WERI-Rb-1 (cell line): ENCODE measurements around the gene FLVCR2.

ENCODE experiments used
- DNase-seq: peaks from one replicate; pipeline ENCODE4 v3.0.0-alpha.2; 2020
- H3K27ac ChIP-seq: fragments of 250-450 bp; sonication (Bioruptor Pico); 2 replicates; pipeline ENCODE4 v1.5.1; 2020; ENCODE audit warnings: mild to moderate bottlenecking, moderate library complexity
- H3K27me3 ChIP-seq: fragments of 250-450 bp; sonication (Bioruptor Pico); 2 replicates; pipeline ENCODE4 v1.5.1; 2021; ENCODE audit warnings: mild to moderate bottlenecking, low read depth, moderate library complexity; ENCODE audit not compliant: insufficient read depth, severe bottlenecking
- H3K36me3 ChIP-seq: fragments of 250-450 bp; sonication (Bioruptor Pico); 2 replicates; pipeline ENCODE4 v1.5.1; 2020; ENCODE audit warnings: mild to moderate bottlenecking, moderate library complexity
- H3K4me3 ChIP-seq: 2 replicates; pipeline ENCODE4 v1.5.1; 2011; ENCODE audit warnings: low read depth, mild to moderate bottlenecking, control low read depth, low read length
- H3K9me3 ChIP-seq: fragments of 250-450 bp; sonication (Bioruptor Pico); 2 replicates; pipeline ENCODE4 v1.5.1; 2021; ENCODE audit warnings: mild to moderate bottlenecking, moderate library complexity; ENCODE audit not compliant: severe bottlenecking
- TF ChIP-seq, protein P1 (sequence below): IDR thresholded peaks from 2 replicates; pipeline ENCODE4 v1.5.1; 2011; ENCODE audit warnings: low read depth, mild to moderate bottlenecking, control low read depth, inconsistent platforms, low read length

Gene FLVCR2

DNA sequence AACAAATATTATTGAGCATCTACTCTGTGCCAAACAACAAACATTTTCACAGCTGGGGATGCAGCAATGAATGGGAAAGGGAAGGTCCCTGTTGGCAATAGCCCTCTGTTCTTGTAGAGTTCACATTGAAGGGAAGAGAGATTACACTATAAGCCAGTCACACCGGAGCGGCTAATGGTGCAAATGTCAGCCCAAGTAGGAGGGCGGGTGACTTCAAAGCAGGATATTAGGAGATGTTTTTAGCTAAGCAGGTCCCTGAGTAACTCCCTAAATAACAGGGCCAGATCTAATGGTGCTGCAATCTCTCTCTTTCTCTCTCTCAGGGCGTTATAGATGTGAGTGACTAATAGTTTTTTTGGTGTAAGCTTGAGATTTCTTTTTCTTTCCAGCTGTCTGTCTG is 30.7 kb downstream of the FLVCR2 start:
- DNase-seq = no peak
- H3K27me3 ChIP-seq = no peaks in the 10 kb centered on the region
- H3K27ac ChIP-seq = no peak overlapping the region
- no peaks in the 10 kb centered on the region for H3K36me3 ChIP-seq
- no peak overlapping the region for H3K4me3 ChIP-seq
- peaks cover 6% of the 10 kb centered on the region for H3K9me3 ChIP-seq
- TF ChIP-seq, protein P1, sequence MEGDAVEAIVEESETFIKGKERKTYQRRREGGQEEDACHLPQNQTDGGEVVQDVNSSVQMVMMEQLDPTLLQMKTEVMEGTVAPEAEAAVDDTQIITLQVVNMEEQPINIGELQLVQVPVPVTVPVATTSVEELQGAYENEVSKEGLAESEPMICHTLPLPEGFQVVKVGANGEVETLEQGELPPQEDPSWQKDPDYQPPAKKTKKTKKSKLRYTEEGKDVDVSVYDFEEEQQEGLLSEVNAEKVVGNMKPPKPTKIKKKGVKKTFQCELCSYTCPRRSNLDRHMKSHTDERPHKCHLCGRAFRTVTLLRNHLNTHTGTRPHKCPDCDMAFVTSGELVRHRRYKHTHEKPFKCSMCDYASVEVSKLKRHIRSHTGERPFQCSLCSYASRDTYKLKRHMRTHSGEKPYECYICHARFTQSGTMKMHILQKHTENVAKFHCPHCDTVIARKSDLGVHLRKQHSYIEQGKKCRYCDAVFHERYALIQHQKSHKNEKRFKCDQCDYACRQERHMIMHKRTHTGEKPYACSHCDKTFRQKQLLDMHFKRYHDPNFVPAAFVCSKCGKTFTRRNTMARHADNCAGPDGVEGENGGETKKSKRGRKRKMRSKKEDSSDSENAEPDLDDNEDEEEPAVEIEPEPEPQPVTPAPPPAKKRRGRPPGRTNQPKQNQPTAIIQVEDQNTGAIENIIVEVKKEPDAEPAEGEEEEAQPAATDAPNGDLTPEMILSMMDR = no peak

GRCh38 chr14:75609606-75610475 is 31.4 kb downstream of the FLVCR2 start:
- H3K27me3 ChIP-seq = no peaks in the 10 kb centered on the region
- H3K4me3 ChIP-seq = no peak overlapping the region
- H3K36me3 ChIP-seq = no peaks in the 10 kb centered on the region
- TF ChIP-seq, protein P1 = no peak
- no peak overlapping the region for H3K27ac ChIP-seq
- DNase-seq = no peak
- H3K9me3 ChIP-seq = peaks cover 6% of the 10 kb centered on the region

DNA sequence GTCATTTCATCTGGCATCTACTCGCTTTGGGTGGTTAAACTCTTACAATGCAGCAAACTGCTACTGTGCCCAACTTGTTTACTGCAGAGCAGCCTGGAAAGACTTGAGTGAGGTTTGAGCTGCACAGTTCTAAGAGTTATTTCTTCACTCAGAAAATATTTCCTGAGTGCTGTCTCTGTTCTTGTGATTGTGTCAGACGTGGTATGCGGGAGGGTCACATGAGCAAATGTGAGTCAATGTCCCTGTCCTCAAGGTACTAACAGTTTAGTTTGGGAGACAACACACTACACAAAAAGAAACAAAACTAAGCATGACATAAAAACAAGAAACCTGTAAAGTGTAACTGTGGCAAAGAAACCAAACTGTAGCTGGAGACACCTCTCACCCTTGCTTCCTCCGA is 32.4 kb downstream of the FLVCR2 start:
- H3K27ac ChIP-seq = no peak overlapping the region
- H3K36me3 ChIP-seq = no peaks in the 10 kb centered on the region
- peaks cover 6% of the 10 kb centered on the region for H3K9me3 ChIP-seq
- H3K27me3 ChIP-seq = no peaks in the 10 kb centered on the region
- no peak for DNase-seq
- TF ChIP-seq, protein P1 = no peak
- H3K4me3 ChIP-seq = no peak overlapping the region

DNA sequence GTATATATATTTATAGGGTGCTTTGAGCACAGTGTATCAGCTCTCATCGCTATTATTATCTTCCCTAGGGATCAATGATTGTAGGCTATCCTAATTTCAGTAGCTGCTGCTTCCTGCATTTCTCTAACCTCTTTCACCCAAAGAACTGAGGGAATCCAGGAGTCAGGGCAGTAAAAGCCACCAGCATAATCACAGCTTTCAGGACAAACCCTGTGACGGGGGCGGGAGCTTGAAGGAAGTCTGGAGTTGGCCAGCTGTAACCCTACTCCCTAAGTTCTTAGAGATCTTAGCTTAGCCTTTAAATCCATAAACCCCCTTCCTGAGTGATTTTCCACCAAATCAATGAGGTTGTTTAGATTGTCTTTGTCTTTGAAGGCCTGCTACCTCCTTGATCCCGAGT is 33.7 kb downstream of the FLVCR2 start:
- Histone ChIP-seq H3K27me3 (no peaks in the 10 kb centered on the region), H3K36me3 (no peaks in the 10 kb centered on the region), H3K4me3 (peak overlapping the region; percentile 9; the same call in 1 of the 2 replicates), H3K9me3 (peaks cover 6% of the 10 kb centered on the region), H3K27ac (peak overlapping the region; percentile 32; the same call in 1 of the 2 replicates)
- TF ChIP-seq, protein P1 = no peak
- DNase-seq = peak; percentile 61

- H3K9me3 ChIP-seq = no peaks in the 10 kb centered on the region
- no peaks in the 10 kb centered on the region for H3K27me3 ChIP-seq
- H3K4me3 ChIP-seq = no peak overlapping the region
- DNase-seq = no peak
- TF ChIP-seq, protein P1 = no peak
- no peaks in the 10 kb centered on the region for H3K36me3 ChIP-seq
- no peak overlapping the region for H3K27ac ChIP-seq
These were observed 35.8 kb downstream of the FLVCR2 start for GRCh38 chr14:75614179-75614578.

DNA sequence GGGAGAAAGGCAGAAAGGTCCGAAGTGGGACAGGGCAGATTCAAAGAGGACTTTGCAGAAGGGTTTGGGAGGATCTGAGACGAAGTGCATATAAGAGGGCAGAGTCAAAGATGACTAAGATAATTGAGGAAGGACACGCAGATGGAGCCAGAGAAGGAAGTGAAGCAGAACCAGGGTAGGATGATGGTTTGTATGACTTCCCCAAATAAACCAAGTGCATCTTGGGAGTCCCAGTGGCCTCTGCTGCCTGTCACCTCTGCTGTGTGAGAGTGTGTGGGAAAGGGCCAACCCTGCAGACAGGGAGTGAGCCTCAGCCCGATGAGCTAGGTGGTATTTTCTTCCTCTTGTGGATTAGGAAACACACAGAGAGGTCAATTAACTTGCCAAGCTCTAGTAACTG is 36.8 kb downstream of the FLVCR2 start:
- no peaks in the 10 kb centered on the region for H3K36me3 ChIP-seq
- no peaks in the 10 kb centered on the region for H3K27me3 ChIP-seq
- no peak overlapping the region for H3K4me3 ChIP-seq
- H3K27ac ChIP-seq = no peak overlapping the region
- TF ChIP-seq, protein P1 = no peak
- no peaks in the 10 kb centered on the region for H3K9me3 ChIP-seq
- no peak for DNase-seq
